Measurements from ENCODE around the gene APOL3. TPM values are rescaled to one million over a fixed set of nuclear protein-coding genes. Genes with fewer than 3 reads are reported as not detected.
"Not testable (repeated sequence)": the region's sequence is repeated elsewhere in the genome, so short reads cannot be mapped to it uniquely, and the experiment has no call there.

APOL3 gene
- total RNA-seq, 1 donor from 2014 or later: not detected

- Mint-ChIP-seq H3K27ac (no peak overlapping the region), H3K9me3 (ENCODE audit: low read depth) (peaks cover 4% of the 10 kb centered on the region), H3K4me1 (ENCODE audit: low read depth) (peaks cover 3% of the 10 kb centered on the region), H3K27me3 (no peaks in the 10 kb centered on the region), H3K36me3 (ENCODE audit: insufficient read depth) (no peaks in the 10 kb centered on the region), H3K4me3 (ENCODE audit: low read depth) (no peak overlapping the region)
- DNase-seq (ENCODE audit: low spot score, unreplicated experiment): no peak
- no peak for TF ChIP-seq CTCF (IDR thresholded peaks at IDR 0.05; ENCODE audit: unreplicated experiment)
Measured at GRCh38 chr22:36097880-36098279, 62.7 kb downstream of the APOL3 start.

GRCh38 chr22:36090772-36091171, 69.8 kb downstream of the APOL3 start:
- not testable (repeated sequence) for H3K4me1 Mint-ChIP-seq (ENCODE audit: low read depth); DNase-seq (ENCODE audit: low spot score, unreplicated experiment); H3K27ac Mint-ChIP-seq; H3K36me3 Mint-ChIP-seq (ENCODE audit: insufficient read depth); H3K4me3 Mint-ChIP-seq (ENCODE audit: low read depth); H3K27me3 Mint-ChIP-seq; H3K9me3 Mint-ChIP-seq (ENCODE audit: low read depth)

Other genes with a start within 250 kb of the APOL3 start
- 140 and 141 TPM in 2 replicates for gene RBFOX2, start 131.9 kb downstream of the APOL3 start, total RNA-seq
- not detected in 2 replicates for gene APOL4, start 41.1 kb upstream of the APOL3 start, total RNA-seq
- gene APOL2, start 78.8 kb upstream of the APOL3 start, total RNA-seq: 18.8 and 19.3 TPM in 2 replicates
- gene APOL1, start 92.4 kb upstream of the APOL3 start, total RNA-seq: 0.12 TPM in 1 of 2 replicates, not detected in the other
- 299 and 306 TPM in 2 replicates for gene MYH9, start 227.2 kb upstream of the APOL3 start, total RNA-seq